NOMO-1 treated with dmso at 0.1 percent for 144 hours (cell line): ENCODE data around the gene ZNF736.
"Not testable (repeated sequence)": the region's sequence is repeated elsewhere in the genome, so short reads cannot be mapped to it uniquely, and the experiment has no call there.

Experiments used
- DNase-seq: peaks from one replicate; lab custom pipeline; 2025; ENCODE audit not compliant: unreplicated experiment; lab: John Stamatoyannopoulos, UW

The ZNF736 gene

DNA sequence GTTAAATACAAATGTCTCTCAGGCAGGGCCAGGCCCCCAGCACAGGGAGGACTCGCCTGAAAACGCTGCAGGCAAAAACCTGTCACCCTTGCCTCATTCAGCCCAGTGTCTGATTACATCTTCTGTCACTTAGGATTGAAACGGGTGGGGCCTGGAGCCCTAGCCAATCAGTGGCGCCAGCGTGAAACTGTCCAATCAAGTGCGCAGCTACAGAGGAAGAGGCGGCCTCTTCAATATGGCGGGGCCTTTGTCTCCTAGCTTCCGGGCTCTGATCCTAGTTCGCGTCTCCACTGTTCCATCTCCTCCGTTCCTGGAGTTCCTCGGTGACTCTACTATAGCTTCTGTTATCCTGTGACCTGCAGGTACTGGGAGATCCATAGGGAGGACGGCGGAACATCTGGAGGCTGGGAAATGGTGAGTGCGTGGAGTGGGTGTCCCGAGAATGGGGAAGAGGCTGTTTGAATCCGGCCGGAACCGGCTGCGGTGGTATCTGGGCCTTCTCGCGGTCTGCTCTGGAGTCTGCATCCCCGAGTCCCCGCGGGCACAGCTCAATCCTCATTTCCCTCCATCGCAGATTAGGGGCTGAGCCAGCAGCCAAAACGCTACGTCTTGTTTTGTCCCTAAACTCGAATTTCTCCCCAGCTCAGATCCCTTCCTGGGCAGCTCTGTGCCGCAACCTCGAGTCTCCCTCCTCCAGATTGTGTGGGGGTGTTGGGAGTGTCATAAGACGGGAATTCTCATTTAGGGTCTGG lies at the start of gene ZNF736:
Gene ZNF736, plus strand, starts transcription at position 222 of the 752 bp plus-strand sequence. Its CDS starts 190 bp downstream, at position 412.
- DNase-seq: peak; percentile 89

DNA sequence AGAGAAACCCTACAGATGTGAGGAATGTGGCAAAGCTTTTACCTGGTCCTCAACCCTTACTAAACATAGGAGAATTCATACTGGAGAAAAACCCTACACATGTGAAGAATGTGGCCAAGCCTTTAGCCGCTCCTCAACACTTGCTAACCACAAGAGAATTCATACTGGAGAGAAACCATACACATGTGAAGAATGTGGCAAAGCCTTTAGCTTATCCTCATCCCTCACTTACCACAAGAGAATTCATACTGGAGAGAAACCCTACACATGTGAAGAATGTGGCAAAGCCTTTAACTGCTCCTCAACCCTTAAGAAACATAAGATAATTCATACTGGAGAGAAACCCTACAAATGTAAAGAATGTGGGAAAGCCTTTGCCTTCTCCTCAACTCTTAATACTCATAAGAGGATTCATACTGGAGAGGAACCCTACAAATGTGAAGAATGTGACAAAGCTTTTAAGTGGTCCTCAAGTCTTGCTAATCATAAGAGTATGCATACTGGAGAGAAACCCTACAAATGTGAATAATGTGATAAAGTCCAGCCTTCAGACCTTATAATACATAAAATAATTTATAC lies 47.3 kb upstream of the ZNF736 start:
- DNase-seq: no peak

GRCh38 chr7:64277630-64278029 lies 36.1 kb upstream of the ZNF736 start:
- no peak for DNase-seq

DNA sequence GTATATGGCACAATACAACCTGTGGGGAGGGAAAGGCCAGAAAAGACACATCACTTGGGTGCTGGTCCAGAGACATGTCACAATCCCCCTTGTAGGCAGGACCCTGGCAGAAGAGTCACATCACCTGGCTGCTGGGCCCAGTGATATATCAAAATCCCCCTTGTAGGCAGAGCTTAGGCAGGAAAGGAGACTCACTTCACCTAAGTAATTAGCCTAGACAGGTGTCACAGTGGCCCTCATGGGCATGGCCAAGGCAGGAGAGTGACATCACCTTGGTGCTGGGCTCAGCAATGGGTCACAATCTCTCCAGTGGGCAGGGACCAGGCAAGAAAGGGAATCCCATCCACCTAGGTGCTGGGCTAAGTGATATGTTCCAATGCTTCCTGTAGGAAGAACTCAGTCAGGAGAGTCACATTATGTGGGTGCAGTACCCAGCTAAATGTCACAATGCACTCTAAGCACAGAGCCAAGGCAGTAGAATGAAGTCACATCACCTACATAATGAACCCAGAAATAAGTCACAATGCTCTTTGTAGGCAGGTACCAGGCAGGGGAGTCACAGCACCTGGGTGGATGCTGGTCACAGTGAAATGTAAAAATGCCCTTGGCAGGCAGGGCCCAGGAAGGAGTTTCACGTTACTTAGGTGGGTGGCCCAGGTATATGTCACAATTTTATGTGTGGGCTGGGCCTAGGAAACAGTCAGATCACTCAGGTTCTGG lies 18.9 kb upstream of the ZNF736 start:
- DNase-seq: no peak

DNA sequence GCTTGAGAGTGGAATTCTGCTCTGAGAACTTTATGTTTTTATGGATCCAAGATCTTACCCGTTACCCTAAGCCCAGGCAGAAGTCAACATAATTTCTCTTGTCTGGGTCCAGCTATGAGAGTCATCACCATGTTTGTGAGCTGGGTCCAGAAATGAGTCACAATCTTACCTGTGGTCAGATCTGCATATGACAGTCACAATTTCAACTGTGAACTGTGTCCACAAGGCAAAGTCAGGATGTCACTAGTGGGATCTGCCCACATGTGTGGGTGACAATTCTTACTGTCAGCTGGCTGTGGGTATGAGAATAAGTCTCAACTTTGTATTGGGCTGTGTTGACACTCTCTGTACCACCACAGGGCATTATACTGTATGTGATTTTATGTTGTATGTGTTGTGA lies 16.3 kb upstream of the ZNF736 start:
- DNase-seq: not testable (repeated sequence)

DNA sequence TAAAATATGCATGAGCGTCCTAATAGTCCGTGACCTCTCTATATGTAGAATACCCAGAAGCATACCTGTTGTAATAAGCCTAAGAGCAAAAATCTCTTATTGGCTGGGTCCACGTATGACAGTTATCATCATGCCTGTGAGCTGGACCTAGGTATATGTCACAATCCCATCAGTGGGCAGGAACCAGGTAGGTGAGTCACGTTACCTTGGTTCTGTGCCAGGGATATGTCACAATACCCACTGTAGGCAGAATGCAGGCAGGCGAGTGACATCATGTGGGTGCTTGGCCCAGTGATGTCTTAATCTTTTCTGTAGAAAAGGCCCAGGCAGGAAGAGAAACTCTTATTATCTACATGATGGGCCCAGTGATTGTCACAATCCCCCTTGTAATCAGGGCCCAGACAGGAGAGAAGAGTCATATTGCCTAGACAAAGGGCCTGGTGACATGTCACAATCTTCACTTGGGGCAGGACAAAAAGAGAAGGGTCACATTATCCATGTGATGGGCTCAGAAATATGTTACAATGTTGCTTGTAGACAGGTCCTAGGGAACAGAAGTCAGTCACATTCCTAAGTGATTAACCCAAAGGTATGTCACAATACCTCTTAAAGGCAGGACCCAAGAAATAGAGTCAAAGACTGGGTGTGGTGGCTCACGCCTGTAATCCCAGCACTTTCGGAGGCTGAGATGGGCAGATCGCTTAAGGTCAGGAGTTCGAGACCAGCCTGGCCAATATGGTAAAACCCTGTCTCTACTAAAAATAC lies 12.9 kb upstream of the ZNF736 start:
- no peak for DNase-seq

GRCh38 chr7:64307254-64308015 lies 6.3 kb upstream of the ZNF736 start:
- DNase-seq: peak; percentile 92

GRCh38 chr7:64308016-64308270 lies 5.8 kb upstream of the ZNF736 start:
- no peak for DNase-seq

- no peak for DNase-seq
These were observed 3.3 kb upstream of the ZNF736 start for GRCh38 chr7:64310426-64310825.

GRCh38 chr7:64312826-64313225 lies 935 bp upstream of the ZNF736 start:
- DNase-seq: no peak

GRCh38 chr7:64314566-64314965 lies 805 bp downstream of the ZNF736 start:
- no peak for DNase-seq

DNA sequence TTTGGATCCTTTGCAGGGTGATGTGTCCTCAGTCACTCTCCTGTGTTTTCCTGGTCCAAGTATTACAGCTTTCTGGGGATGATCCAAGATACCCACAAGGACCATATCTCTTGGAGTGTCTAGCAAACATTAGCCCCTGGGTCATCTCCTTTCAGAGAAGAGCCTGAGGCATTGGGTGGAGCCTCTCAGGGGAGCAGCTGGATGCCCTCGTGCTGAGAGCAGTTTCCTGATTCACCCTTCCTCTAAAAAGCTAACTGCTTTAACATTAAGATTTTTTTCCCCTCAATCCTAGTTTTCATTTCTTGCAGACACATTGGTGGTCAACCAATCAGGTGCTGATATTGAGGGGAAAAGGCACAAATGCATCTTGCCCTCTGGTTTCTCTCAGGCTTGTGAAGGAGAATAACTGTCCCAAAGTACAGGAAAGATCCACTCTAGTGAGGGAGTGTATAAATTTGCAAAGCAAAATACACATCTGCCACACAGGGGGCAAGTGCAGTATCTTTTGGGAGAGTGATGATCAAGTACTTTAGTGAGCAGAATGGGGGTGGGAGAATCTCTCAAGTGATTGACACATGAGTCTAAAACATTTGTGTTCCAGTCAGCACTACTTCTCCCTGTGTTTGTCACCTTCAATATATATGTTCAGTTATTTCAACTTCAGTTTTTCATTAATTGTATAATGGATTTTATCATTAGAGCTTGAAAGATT lies 2.4 kb downstream of the ZNF736 start:
- not testable (repeated sequence) for DNase-seq

GRCh38 chr7:64320547-64321513 lies 7.1 kb downstream of the ZNF736 start:
- no peak for DNase-seq

- DNase-seq: not testable (repeated sequence)
These were observed 10.4 kb downstream of the ZNF736 start for GRCh38 chr7:64324166-64324565.

DNA sequence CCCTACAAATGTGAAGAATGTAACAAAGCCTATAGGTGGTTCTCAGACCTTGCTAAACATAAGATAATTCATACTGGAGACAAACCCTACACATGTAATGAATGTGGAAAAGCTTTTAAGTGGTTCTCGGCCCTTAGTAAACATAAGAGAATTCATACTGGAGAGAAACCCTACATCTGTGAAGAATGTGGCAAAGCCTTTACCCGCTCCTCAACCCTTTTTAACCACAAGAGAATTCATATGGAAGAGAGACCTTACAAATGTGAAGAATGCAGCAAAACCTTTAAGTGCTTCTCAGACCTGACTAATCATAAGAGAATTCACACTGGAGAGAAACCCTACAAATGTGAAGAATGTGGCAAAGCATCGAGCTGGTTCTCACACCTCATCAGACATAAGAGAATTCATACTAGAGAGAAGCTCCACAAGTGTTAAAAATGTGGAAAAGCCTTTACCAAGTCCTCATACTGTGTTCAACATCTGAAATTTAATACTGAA lies 35.0 kb downstream of the ZNF736 start:
- not testable (repeated sequence) for DNase-seq

- DNase-seq: no peak
These were observed 45.8 kb downstream of the ZNF736 start for GRCh38 chr7:64359543-64359942.

- DNase-seq: no peak
These were observed 57.4 kb downstream of the ZNF736 start for GRCh38 chr7:64371116-64371515.

- DNase-seq: no peak
These were observed 59.3 kb downstream of the ZNF736 start for GRCh38 chr7:64373017-64373416.

DNA sequence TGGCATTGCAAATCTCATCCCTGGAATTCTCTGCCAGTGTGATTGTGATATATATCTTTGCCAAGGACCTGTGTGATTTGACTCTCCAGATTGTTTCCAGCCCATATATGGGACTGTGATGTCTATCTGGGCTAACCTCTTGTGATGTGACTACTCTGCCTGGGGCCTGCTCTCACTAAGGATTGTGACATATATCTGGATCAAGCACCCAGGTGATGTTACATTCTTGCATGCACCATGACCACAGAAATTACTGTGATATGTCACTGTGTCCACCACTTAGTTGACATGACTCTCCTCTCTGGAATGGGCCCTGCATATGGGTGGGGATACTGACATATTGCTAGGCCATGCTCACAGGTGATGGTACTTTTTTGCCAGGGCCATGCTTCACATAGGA lies 86.6 kb downstream of the ZNF736 start:
- no peak for DNase-seq
